Coronary artery (tissue), 2 donors: ENCODE measurements around the gene ADGRG4.

Source experiments
- DNase-seq: peaks from one replicate; pipeline ENCODE4 v3.0.0-alpha.2; 2017; ENCODE audit warnings: low spot score
- H3K27ac ChIP-seq, 2 donors: fragments of 200-600 bp; sonication (generic); one replicate each; pipeline ENCODE4 v1.5.1; 2016 to 2019
- H3K4me3 ChIP-seq: fragments of 200-600 bp; sonication (generic); 2 replicates; pipeline ENCODE4 v1.5.1; 2016; ENCODE audit warnings: mild to moderate bottlenecking, moderate library complexity
- CTCF ChIP-seq: fragments of 200-600 bp; sonication (generic); IDR thresholded peaks from one replicate; pipeline ENCODE4 v1.5.1; 2019; ENCODE audit warnings: antibody characterized with exemption

ADGRG4 gene

GRCh38 chrX:136295380-136295779 lies 5.4 kb upstream of the ADGRG4 start:
- DNase-seq = no peak
- no peak overlapping the region for H3K27ac ChIP-seq
- H3K4me3 ChIP-seq = no peak overlapping the region
- TF ChIP-seq CTCF = no peak

GRCh38 chrX:136303041-136303440 lies 2.3 kb downstream of the ADGRG4 start:
- no peak for DNase-seq
- H3K27ac ChIP-seq = no peak overlapping the region
- TF ChIP-seq CTCF = no peak
- H3K4me3 ChIP-seq = no peak overlapping the region

- DNase-seq = no peak
- Histone ChIP-seq H3K4me3 (no peak overlapping the region), H3K27ac (no peak overlapping the region)
- no peak for TF ChIP-seq CTCF
Observed at GRCh38 chrX:136304493-136304892, 3.7 kb downstream of the ADGRG4 start.

- no peak for TF ChIP-seq CTCF
Observed at GRCh38 chrX:136306182-136306581, 5.4 kb downstream of the ADGRG4 start.

GRCh38 chrX:136307471-136307870 lies 6.7 kb downstream of the ADGRG4 start:
- no peak overlapping the region for H3K27ac ChIP-seq
- no peak for TF ChIP-seq CTCF
- no peak overlapping the region for H3K4me3 ChIP-seq
- no peak for DNase-seq

More at GRCh38 chrX:136306182-136306581, 5.4 kb downstream of the ADGRG4 start:
- no peak overlapping the region for H3K4me3 ChIP-seq
- no peak overlapping the region for H3K27ac ChIP-seq
- no peak for DNase-seq

- Histone ChIP-seq H3K27ac (no peak overlapping the region), H3K4me3 (no peak overlapping the region)
- no peak for DNase-seq
- TF ChIP-seq CTCF = no peak
Observed at GRCh38 chrX:136310411-136310810, 9.6 kb downstream of the ADGRG4 start.

- no peak for DNase-seq
- Histone ChIP-seq H3K27ac (no peak overlapping the region), H3K4me3 (no peak overlapping the region)
- no peak for TF ChIP-seq CTCF
Observed at GRCh38 chrX:136318156-136318555, 17.4 kb downstream of the ADGRG4 start.
